ENCODE data around the gene NUMB. TPM values are rescaled to one million over a fixed set of nuclear protein-coding genes. Genes with fewer than 3 reads are reported as not detected.
"Not testable (repeated sequence)": the region's sequence is repeated elsewhere in the genome, so short reads cannot be mapped to it uniquely, and the experiment has no call there.

NUMB gene
- total RNA-seq, 4 donors from 2014 or later: 27.7 to 52.8 (median 34.2) TPM

DNA sequence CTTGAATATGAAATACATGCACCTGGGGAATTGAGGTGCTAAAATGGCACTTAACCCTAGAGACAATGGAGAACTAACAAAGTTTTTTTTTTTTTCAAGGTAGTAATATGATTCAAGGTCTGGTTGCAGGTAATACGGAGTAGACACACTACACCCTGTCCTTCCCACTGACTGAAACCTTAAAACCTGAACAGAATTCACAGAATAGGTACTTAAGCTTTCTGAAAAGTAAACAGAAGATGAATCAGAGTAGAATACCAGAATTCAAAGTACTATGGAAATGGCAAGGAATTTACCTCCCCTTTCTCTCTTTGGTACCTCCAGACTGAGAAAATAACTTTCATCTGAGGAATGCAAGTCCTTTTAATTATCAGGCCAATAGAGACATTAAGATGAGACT is 133.8 kb downstream of the NUMB start:
- no peak overlapping the region for H3K4me3 ChIP-seq
- 87 to 88% methylated on average over 1 of the region's 1 CpG for WGBS, 2 donors
- intact Hi-C loops (cut with DNase I): no loop called here
- H3K27ac ChIP-seq: no peak overlapping the region
- H3K9me3 ChIP-seq: no peaks in the 10 kb centered on the region
- H3K27me3 ChIP-seq: no peaks in the 10 kb centered on the region
- no peak for DNase-seq
- peaks cover 0 to 13% (median 0%) of the 10 kb centered on the region in 3 donors for H3K36me3 ChIP-seq
- TF ChIP-seq, protein P1, sequence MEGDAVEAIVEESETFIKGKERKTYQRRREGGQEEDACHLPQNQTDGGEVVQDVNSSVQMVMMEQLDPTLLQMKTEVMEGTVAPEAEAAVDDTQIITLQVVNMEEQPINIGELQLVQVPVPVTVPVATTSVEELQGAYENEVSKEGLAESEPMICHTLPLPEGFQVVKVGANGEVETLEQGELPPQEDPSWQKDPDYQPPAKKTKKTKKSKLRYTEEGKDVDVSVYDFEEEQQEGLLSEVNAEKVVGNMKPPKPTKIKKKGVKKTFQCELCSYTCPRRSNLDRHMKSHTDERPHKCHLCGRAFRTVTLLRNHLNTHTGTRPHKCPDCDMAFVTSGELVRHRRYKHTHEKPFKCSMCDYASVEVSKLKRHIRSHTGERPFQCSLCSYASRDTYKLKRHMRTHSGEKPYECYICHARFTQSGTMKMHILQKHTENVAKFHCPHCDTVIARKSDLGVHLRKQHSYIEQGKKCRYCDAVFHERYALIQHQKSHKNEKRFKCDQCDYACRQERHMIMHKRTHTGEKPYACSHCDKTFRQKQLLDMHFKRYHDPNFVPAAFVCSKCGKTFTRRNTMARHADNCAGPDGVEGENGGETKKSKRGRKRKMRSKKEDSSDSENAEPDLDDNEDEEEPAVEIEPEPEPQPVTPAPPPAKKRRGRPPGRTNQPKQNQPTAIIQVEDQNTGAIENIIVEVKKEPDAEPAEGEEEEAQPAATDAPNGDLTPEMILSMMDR (IDR thresholded peaks at IDR 0.05): no peak
- TF ChIP-seq POLR2A (IDR thresholded peaks at IDR 0.05): no peak
- no peaks in the 10 kb centered on the region for H3K4me1 ChIP-seq

DNA sequence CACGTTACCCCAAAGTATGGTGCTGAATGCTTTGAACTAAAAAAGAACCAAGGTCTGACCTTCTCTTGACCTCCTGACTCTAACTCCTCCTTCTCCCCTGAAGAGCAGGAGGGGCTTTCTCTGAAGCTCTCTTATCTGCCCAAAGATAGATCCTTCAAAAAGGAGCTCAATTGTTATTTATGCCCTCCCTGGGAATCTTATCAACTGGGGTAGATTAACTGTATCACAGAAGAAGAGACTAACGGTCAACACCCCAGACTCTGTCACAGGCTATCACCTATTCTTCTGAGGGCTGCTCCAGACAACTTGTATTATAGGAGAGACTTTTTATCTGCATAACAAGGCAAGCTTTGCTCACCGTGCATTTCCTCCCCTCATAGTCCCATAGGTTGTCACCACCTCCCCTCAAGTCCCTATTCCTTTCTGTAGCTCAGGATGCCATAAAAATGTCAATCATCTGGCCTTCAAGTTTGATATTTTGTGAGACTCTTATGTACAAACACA is 134.4 kb downstream of the NUMB start:
- TF ChIP-seq, protein P1 (IDR thresholded peaks at IDR 0.05): no peak
- no peak for TF ChIP-seq POLR2A (IDR thresholded peaks at IDR 0.05)
- DNase-seq: no peak
- no peak overlapping the region for H3K27ac ChIP-seq
- no peaks in the 10 kb centered on the region for H3K9me3 ChIP-seq
- no peaks in the 10 kb centered on the region for H3K4me1 ChIP-seq
- H3K36me3 ChIP-seq: peaks cover 0 to 19% (median 0%) of the 10 kb centered on the region in 3 donors
- 62 to 67% methylated on average over 3 of the region's 3 CpGs for WGBS, 2 donors
- no peaks in the 10 kb centered on the region for H3K27me3 ChIP-seq
- H3K4me3 ChIP-seq: no peak overlapping the region
- intact Hi-C loops (cut with DNase I): no loop called here

DNA sequence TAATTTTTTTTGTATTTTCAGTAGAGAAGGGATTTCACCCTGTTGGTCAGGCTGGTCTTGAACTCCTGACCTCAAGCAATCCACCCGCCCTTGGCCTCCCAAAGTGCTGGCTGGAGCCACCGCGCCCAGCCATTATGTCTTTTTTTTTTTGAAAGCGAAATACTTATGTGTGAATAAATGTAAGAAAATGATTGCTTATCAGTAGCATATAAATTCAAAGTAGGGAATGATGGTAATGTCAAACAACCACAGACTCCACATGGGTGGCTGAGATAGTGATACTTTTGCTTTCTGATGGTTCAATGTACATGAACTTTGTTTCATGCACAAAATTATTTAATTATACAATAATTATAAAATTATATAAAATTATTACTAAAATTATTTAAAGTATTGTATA is 145.2 kb downstream of the NUMB start:
- WGBS, 2 donors: 98 to 100% methylated on average over 4 of the region's 4 CpGs
- Histone ChIP-seq H3K9me3 (no peaks in the 10 kb centered on the region), H3K27me3 (no peaks in the 10 kb centered on the region), H3K27ac (no peak overlapping the region), H3K4me1 (peaks cover 0 to 15% (median 0%) of the 10 kb centered on the region in 3 donors), H3K4me3 (no peak overlapping the region), H3K36me3 (no peaks in the 10 kb centered on the region)
- intact Hi-C loops (cut with DNase I): no loop called here
- TF ChIP-seq POLR2A (IDR thresholded peaks at IDR 0.05): no peak
- TF ChIP-seq, protein P1 (IDR thresholded peaks at IDR 0.05): no peak
- no peak for DNase-seq

DNA sequence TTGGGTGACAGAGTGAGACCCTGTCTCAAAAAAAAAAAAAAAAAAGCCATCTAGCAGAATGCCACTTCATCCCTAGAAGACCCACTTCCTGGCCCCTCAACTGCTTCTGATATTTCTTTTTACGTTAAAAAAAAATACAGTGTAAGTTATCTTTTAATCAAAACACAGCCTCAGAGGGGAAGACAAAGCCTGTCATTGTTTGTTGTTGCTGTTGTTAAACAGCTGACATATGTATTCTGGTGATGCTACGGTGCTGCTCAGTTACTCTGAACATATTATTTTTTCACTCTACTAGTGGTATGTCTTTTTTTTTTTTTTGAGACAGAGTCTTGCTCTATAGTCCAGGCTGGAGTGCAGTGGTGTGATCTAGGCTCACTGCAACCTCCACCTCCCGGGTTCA is 145.7 kb downstream of the NUMB start:
- 82 to 89% methylated on average over 3 of the region's 3 CpGs for WGBS, 2 donors
- intact Hi-C loops (cut with DNase I): no loop called here

DNA sequence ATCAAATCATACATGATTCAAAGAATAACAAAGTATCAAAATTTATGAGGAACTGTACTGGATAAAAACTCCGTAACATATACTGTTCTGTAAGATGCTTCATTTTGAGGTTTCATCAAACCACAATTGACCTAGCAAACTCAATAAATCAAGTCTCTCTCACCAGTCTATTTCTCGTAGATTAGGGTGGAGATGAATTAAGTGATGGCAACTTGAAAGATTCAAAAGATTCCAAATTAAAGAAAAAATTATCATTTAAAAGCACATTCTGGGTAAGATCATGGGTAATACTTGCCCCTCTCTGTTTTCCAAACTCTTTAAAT is 146.7 kb downstream of the NUMB start:
- H3K36me3 ChIP-seq: no peaks in the 10 kb centered on the region
- intact Hi-C loops (cut with DNase I): no loop called here
- no peak for TF ChIP-seq POLR2A (IDR thresholded peaks at IDR 0.05)
- TF ChIP-seq, protein P1 (IDR thresholded peaks at IDR 0.05): no peak
- H3K9me3 ChIP-seq: no peaks in the 10 kb centered on the region
- peaks cover 0 to 15% (median 0%) of the 10 kb centered on the region in 3 donors for H3K4me1 ChIP-seq
- H3K27me3 ChIP-seq: no peaks in the 10 kb centered on the region
- H3K27ac ChIP-seq: peak overlapping the region in 2 of 4 donors; percentile 36 to 44
- 72 to 85% methylated on average over 2 of the region's 2 CpGs for WGBS, 2 donors
- no peak overlapping the region for H3K4me3 ChIP-seq
- DNase-seq: no peak

More for the DNA sequence above, 145.7 kb downstream of the NUMB start:
- peaks cover 0 to 15% (median 0%) of the 10 kb centered on the region in 3 donors for H3K4me1 ChIP-seq
- H3K9me3 ChIP-seq: no peaks in the 10 kb centered on the region
- no peaks in the 10 kb centered on the region for H3K27me3 ChIP-seq
- H3K4me3 ChIP-seq: no peak overlapping the region
- no peak overlapping the region for H3K27ac ChIP-seq
- TF ChIP-seq POLR2A (IDR thresholded peaks at IDR 0.05): no peak
- TF ChIP-seq, protein P1 (IDR thresholded peaks at IDR 0.05): no peak
- no peaks in the 10 kb centered on the region for H3K36me3 ChIP-seq
- no peak for DNase-seq

DNA sequence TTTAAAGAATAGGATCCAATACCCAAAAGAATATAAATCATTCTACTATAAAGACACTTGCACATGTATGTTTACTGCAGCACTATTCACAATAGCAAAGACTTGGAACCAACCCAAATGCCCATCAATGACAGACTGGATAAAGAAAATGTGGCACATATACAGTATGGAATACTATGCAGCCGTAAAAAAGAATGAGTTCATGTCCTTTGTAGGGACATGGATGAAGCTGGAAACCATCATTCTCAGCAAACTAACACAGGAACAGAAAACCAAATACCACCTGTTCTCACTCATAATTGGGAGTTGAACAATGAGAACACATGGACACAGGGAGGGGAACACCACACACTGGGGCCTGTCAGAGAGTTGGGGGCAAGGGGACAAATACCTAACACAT is 149.1 kb downstream of the NUMB start:
- H3K27ac ChIP-seq; H3K4me3 ChIP-seq; H3K27me3 ChIP-seq; H3K36me3 ChIP-seq; intact Hi-C loops (cut with DNase I); DNase-seq; H3K9me3 ChIP-seq: not testable (repeated sequence)
- 95 to 100% methylated on average over 1 of the region's 1 CpG for WGBS, 2 donors
- peaks cover 0 to 15% (median 0%) of the 10 kb centered on the region in 3 donors for H3K4me1 ChIP-seq
